Stimulated activated CD4-positive, alpha-beta T cell treated with anti-CD3 and anti-CD28 coated beads, Interleukin-15, amount 100 ng/mL, for 1 hour (primary cell): ENCODE measurements around the gene DISC1.

ENCODE experiments used
- DNase-seq, 2 donors: peaks; one replicate each; pipeline ENCODE4 v3.0.0-alpha.2; 2020; ENCODE audit warnings: low read depth in 1 of 2, low spot score in 1 of 2

Gene DISC1

GRCh38 chr1:231844986-231845502, 218.5 kb downstream of the DISC1 start:
- DNase-seq, result no peak

GRCh38 chr1:231847612-231848397, 221.2 kb downstream of the DISC1 start:
- no peak for DNase-seq

- no peak for DNase-seq
Observed at GRCh38 chr1:231849981-231850380, 223.4 kb downstream of the DISC1 start.

GRCh38 chr1:231850786-231851185, 224.2 kb downstream of the DISC1 start:
- DNase-seq, result no peak

DNA sequence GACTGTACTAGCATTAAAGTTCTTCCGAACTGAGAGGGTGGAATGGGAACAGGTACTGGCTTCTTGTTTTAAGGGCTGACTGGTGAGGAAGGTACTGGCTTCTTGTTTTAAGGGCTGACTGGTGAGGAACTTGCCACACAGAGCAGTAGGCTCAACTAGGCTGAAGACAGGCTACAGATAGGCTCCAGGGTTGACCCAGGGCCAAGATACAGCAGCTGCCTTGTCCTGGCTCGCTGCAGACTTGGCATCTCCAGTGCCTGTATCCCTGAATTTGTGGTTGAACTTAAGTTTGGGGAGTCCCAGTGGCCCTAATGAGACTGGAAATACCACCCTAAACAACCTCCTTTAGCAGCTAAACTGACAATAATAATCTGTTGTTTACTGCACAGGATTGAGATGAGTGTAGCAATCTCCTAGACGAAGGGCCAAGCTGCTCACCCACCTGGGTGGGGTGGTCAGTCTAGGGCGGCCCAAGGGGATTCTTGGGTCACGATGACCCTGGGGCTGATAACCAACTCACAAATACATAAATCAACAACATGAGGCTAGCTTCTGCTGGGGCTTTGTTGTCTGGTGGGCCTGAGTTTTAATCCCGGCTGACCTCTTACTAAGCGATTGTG, 227.1 kb downstream of the DISC1 start:
- no peak for DNase-seq

GRCh38 chr1:231855361-231855760, 228.8 kb downstream of the DISC1 start:
- no peak for DNase-seq

DNA sequence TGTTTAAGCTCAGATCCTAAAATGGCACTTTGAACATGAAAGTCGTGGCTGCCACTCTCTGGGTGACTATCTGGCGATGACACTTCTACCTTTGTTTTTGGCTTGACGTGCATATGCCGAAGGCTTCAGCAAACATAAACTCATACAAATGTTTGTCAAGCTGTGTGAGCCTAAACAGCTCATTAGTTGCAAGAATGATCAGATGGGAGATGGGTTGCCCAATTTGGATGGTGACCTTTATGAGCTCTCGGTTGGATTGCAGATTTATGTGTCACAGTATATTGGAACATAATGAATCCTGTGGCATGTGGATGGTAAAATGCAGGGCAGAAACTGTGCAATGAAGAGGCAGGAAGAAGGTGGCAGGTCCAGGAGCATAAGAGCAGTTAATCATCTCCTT, 229.3 kb downstream of the DISC1 start:
- DNase-seq, result no peak

GRCh38 chr1:231856426-231856825, 229.8 kb downstream of the DISC1 start:
- no peak for DNase-seq

- DNase-seq, result no peak
Observed at GRCh38 chr1:231856894-231857293, 230.3 kb downstream of the DISC1 start.

DNA sequence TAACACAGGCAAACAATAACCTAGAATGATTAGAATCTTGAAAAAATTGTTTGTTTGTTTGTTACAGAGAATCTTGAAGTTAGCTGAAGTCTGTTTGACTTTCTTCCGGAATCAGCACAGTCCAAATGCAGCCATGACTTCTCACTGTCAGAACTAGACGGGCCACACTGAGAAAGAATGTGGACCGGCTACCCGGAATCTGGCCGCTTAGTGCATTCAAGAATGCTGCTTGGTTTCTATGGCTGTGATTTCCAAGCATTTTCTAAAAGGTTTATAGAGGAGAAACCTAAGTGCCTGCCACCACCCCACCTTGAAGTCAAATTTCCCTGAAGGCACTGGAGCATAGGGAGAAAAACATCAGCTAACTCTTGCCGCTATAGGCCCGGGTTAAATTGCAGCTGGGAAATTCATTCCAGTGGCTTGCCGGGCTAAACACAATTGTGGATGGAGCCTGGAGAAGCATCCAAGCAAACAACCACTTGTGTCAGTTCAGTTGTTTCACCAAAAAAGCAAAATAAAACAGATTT, 231.1 kb downstream of the DISC1 start:
- DNase-seq, result no peak

- no peak for DNase-seq
Observed at GRCh38 chr1:231860221-231861088, 233.9 kb downstream of the DISC1 start.

- no peak for DNase-seq
Observed at GRCh38 chr1:231861541-231862481, 235.2 kb downstream of the DISC1 start.

GRCh38 chr1:231862611-231863010, 236.0 kb downstream of the DISC1 start:
- DNase-seq, result no peak

- DNase-seq, result no peak
Observed at GRCh38 chr1:231865331-231865730, 238.7 kb downstream of the DISC1 start.

- DNase-seq, result peak in 1 of 2 donors; percentile 18
Observed at GRCh38 chr1:231866392-231867331, 240.1 kb downstream of the DISC1 start.

DNA sequence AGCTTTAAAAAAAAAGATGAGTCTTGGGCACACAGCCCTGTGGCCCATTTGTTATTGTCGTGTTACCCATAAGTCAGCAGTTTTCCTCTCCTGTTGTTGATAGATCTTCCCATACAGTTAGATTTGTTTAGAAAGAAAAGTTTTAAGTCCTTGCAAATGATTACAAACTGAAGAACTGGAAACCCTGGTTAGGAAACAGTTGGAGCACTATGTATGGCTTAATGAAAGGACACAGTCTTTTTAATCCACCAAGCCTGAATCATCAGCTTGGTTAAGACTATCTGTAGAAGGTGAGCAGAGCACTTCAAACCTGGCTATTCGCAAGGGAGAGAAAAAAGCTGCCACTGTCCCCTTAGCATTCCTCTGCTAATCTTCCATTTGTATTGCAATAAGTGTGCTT, 241.0 kb downstream of the DISC1 start:
- no peak for DNase-seq

DNA sequence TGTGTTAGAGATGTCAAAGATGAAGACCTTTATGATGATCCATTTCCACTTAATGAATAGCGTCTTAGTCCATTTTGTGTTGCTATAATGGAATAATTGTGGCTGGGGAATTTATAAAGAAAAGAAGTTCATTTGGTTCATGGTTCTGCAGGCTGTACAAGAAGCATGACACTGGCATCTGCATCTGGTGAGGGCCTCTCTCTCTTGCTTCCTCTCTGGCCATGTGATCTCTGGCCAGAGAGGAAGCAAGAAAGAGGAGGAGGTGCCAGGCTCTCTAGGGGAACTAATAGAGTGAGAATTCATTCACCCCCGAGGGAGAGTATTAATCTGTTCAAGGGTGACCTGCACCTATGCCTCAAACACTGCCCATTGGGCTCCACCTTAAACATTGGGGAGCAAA, 242.8 kb downstream of the DISC1 start:
- DNase-seq, result no peak

DNA sequence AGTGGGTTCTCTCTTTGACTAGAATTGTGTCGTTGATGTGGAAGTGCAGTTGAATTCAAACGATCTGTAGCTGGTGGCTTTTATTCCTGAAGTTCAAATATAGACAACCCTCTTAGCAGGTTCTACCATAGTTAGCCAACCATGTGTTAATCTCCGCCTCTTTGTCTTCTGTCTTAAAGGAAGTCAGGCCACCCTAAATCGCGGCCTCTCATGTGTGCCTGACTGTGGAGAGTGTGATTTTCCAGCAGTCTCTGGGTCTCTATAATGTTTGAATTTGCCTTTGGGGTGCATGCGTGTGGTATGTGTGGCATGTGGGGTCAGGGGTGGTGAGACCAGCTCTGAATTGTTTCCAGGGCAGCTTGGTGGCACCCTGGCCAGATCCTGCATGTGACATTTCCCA, 244.9 kb downstream of the DISC1 start:
- no peak for DNase-seq

DNA sequence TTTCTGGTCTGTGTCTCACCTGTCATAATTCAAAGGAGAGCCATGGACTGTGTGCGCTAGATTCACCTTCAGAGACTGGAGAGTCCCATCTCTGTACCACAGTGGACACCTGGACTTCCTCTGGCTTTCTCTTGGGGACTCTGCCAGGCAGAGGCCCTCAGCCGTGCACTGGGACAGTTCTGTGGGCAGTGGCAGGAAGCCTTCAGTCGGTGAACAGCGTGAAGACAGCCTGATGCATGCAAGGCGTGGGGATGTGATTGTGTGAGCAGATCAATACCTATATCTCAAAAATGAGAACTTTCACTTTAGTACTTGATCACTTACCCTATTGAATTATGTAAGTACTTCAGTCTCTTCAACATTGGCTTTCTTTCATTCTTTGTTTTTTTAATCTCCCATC, 245.3 kb downstream of the DISC1 start:
- DNase-seq, result no peak
